ENCODE measurements around the gene QSOX1.

DNA sequence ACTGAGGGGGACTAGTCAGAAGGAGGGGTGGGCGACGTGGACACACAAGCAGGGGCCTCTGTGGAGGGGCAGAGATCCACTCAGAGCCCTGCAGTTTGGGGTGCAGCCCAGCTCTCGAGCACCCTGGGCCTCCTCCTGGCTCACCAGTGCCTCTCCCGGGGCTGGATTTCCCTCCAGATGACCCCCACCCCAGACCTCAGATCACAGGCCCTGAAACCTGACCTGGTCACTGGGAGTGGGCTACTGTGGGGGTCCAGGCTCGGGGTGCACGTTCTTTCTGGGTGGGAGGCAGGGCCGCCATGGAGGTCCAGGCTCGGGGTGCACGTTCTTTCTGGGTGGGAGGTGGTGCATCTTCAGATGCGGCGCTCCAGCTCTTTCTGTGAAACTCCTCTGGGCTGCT, 65.1 kb downstream of the QSOX1 start:
- TF ChIP-seq GATA2 (IDR thresholded peaks at IDR 0.05; ENCODE audit: insufficient read depth, insufficient read length, low read depth, low read length) (no peak), POLR2A (IDR thresholded peaks at IDR 0.05; ENCODE audit: low read depth, low read length) (no peak)
- TF ChIP-seq, protein P1, sequence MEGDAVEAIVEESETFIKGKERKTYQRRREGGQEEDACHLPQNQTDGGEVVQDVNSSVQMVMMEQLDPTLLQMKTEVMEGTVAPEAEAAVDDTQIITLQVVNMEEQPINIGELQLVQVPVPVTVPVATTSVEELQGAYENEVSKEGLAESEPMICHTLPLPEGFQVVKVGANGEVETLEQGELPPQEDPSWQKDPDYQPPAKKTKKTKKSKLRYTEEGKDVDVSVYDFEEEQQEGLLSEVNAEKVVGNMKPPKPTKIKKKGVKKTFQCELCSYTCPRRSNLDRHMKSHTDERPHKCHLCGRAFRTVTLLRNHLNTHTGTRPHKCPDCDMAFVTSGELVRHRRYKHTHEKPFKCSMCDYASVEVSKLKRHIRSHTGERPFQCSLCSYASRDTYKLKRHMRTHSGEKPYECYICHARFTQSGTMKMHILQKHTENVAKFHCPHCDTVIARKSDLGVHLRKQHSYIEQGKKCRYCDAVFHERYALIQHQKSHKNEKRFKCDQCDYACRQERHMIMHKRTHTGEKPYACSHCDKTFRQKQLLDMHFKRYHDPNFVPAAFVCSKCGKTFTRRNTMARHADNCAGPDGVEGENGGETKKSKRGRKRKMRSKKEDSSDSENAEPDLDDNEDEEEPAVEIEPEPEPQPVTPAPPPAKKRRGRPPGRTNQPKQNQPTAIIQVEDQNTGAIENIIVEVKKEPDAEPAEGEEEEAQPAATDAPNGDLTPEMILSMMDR (IDR thresholded peaks at IDR 0.05; ENCODE audit: extremely low read depth in 1 of 2, insufficient read depth in 1 of 2, low read depth in 1 of 2, low read length in 2 of 2): no peak

Measured in endothelial cell of umbilical vein (primary cell).